ENCODE data around the gene SF3B2. TPM values are rescaled to one million over a fixed set of nuclear protein-coding genes. Genes with fewer than 3 reads are reported as not detected.

The SF3B2 gene
- total and polyA plus RNA-seq, 4 donors = 50.5 to 67.6 (median 57.2) TPM

DNA sequence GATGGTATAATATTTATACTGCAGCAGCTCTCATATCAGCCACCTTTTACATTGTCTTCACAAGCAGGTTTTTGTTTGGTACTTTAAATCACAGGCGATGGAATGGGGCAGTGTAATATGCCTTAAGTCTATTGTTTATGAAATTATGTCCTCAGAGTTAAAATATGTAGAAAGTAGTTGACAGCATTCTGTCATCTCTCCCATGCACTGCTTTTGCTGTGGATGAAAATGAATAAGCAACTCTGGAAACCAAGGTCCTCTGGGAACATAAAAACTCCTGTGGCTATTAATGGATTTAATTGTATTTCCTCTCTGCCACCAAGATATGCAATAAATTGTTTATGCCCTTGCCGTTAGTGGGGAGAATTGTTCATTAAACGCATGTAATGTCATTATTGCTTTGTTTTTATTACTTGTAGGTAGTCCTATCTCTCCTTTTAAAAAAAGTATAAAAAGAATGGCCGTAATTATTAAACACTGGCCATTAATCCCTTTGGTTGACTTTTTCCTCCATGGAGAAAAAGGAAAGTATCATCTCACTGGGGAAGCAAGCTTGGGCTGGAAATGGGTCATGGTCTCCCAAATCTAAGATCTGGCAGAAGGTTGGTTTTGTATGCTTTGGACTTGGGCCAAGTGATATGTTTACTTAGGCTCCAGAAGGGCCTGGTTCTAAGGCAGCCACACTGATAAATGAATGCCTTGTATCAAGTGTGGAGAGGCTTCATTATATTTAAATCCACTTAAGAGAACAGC, 31.0 kb downstream of the SF3B2 start:
- no peak overlapping the region for H3K4me3 ChIP-seq (ENCODE audit: low read depth in 1 of 3, low read length in 3 of 3)
- TF ChIP-seq, protein P1, sequence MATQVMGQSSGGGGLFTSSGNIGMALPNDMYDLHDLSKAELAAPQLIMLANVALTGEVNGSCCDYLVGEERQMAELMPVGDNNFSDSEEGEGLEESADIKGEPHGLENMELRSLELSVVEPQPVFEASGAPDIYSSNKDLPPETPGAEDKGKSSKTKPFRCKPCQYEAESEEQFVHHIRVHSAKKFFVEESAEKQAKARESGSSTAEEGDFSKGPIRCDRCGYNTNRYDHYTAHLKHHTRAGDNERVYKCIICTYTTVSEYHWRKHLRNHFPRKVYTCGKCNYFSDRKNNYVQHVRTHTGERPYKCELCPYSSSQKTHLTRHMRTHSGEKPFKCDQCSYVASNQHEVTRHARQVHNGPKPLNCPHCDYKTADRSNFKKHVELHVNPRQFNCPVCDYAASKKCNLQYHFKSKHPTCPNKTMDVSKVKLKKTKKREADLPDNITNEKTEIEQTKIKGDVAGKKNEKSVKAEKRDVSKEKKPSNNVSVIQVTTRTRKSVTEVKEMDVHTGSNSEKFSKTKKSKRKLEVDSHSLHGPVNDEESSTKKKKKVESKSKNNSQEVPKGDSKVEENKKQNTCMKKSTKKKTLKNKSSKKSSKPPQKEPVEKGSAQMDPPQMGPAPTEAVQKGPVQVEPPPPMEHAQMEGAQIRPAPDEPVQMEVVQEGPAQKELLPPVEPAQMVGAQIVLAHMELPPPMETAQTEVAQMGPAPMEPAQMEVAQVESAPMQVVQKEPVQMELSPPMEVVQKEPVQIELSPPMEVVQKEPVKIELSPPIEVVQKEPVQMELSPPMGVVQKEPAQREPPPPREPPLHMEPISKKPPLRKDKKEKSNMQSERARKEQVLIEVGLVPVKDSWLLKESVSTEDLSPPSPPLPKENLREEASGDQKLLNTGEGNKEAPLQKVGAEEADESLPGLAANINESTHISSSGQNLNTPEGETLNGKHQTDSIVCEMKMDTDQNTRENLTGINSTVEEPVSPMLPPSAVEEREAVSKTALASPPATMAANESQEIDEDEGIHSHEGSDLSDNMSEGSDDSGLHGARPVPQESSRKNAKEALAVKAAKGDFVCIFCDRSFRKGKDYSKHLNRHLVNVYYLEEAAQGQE (IDR thresholded peaks at IDR 0.05) = no peak
- TF ChIP-seq NR2F2 (IDR thresholded peaks at IDR 0.05) (no peak), FOXA1 (IDR thresholded peaks at IDR 0.05) (no peak), YY1 (IDR thresholded peaks at IDR 0.05) (no peak), GABPA (IDR thresholded peaks at IDR 0.05 in 1 of 2, conservative IDR thresholded peaks at IDR 0.05 in 1 of 2) (no peak), RAD21 (IDR thresholded peaks at IDR 0.05) (no peak)
- TF ChIP-seq, protein P2, sequence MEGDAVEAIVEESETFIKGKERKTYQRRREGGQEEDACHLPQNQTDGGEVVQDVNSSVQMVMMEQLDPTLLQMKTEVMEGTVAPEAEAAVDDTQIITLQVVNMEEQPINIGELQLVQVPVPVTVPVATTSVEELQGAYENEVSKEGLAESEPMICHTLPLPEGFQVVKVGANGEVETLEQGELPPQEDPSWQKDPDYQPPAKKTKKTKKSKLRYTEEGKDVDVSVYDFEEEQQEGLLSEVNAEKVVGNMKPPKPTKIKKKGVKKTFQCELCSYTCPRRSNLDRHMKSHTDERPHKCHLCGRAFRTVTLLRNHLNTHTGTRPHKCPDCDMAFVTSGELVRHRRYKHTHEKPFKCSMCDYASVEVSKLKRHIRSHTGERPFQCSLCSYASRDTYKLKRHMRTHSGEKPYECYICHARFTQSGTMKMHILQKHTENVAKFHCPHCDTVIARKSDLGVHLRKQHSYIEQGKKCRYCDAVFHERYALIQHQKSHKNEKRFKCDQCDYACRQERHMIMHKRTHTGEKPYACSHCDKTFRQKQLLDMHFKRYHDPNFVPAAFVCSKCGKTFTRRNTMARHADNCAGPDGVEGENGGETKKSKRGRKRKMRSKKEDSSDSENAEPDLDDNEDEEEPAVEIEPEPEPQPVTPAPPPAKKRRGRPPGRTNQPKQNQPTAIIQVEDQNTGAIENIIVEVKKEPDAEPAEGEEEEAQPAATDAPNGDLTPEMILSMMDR (IDR thresholded peaks at IDR 0.05; ENCODE audit: low read depth, low read length, missing input control) = no peak
- TF ChIP-seq, protein P3, sequence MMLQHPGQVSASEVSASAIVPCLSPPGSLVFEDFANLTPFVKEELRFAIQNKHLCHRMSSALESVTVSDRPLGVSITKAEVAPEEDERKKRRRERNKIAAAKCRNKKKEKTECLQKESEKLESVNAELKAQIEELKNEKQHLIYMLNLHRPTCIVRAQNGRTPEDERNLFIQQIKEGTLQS (IDR thresholded peaks at IDR 0.05) = no peak
- DNase-seq (ENCODE audit: low spot score) = no peak
- no peaks in the 10 kb centered on the region for H3K36me3 ChIP-seq (ENCODE audit: control insufficient read depth in 4 of 4, insufficient read depth in 3 of 4, low read depth in 1 of 4, low read length in 3 of 4)
- no peak overlapping the region for H3K9ac ChIP-seq (ENCODE audit: low read depth in 1 of 2, low read length in 2 of 2)
- H3K4me1 ChIP-seq (ENCODE audit: control insufficient read depth in 4 of 4, insufficient read depth in 4 of 4, low read length in 3 of 4) = peaks cover 0 to 7% (median 4%) of the 10 kb centered on the region in 4 donors
- H3K27ac ChIP-seq (ENCODE audit: low read depth in 1 of 2, low read length in 2 of 2) = no peak overlapping the region
- H3K27me3 ChIP-seq (ENCODE audit: control insufficient read depth in 4 of 4, insufficient read depth in 4 of 4, low read length in 3 of 4) = no peaks in the 10 kb centered on the region
- no peaks in the 10 kb centered on the region for H3K9me3 ChIP-seq (ENCODE audit: control insufficient read depth in 4 of 4, low read length in 3 of 4)
- WGBS = 79% methylated on average over 4 of the region's 4 CpGs

DNA sequence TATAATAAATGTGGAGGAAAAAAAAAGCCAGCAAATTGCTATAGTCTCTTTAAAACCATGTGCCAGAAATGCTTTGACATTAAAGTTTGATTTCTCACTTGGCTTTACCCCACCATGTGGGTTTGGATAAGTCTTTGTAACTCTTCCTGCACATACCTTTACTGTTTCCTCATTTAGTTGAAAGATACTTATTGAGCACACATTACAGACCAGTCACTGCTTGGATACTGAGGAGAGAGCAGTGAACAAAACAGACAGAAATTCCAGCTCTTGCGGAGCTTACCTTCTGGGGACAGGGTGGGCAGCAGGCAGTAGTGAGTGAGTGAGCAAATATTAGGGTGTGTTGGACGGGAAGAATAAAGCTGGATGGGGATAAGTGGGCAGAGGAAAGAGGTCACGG, 31.6 kb downstream of the SF3B2 start:
- peaks cover 0 to 7% (median 4%) of the 10 kb centered on the region in 4 donors for H3K4me1 ChIP-seq (ENCODE audit: control insufficient read depth in 4 of 4, insufficient read depth in 4 of 4, low read length in 3 of 4)
- no peak overlapping the region for H3K9ac ChIP-seq (ENCODE audit: low read depth in 1 of 2, low read length in 2 of 2)

DNA sequence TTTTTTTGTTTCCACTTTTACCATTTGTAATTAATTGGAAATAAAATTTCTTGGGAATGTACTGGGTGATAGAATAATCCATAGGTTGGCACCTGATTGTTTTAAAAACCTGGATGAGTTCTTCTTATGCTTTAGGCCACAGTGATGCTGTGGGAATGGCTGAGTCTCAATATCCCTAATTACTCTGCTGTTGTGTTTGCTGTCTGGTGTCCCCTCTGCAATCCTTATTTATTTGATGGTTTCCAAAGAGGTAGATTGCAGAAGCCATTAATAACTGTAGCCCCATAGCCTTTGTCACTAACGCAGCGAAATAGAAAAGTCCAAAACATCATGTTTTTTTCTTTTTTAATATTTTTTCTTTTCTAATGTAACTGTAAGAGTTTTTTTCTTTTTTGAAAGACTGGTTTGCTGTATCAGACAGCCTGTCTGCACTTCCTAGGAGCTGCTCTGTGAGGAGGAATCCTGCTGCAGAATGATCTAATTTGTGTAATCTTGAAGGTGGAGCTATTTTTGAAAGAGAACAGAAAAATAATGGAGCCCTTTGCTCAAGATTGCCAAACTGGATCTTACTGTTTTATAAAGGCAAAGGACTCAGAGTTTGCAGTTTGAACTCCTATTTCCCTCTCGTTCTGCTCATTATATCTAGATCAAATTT, 32.8 kb downstream of the SF3B2 start:
- 92% methylated on average over 3 of the region's 3 CpGs for WGBS
- DNase-seq (ENCODE audit: low spot score) = no peak
- Histone ChIP-seq H3K4me1 (ENCODE audit: control insufficient read depth in 4 of 4, insufficient read depth in 4 of 4, low read length in 3 of 4) (peaks cover 0 to 7% (median 4%) of the 10 kb centered on the region in 4 donors), H3K4me3 (ENCODE audit: low read depth in 1 of 3, low read length in 3 of 3) (no peak overlapping the region), H3K27me3 (ENCODE audit: control insufficient read depth in 4 of 4, insufficient read depth in 4 of 4, low read length in 3 of 4) (no peaks in the 10 kb centered on the region), H3K36me3 (ENCODE audit: control insufficient read depth in 4 of 4, insufficient read depth in 3 of 4, low read depth in 1 of 4, low read length in 3 of 4) (no peaks in the 10 kb centered on the region), H3K27ac (ENCODE audit: low read depth in 1 of 2, low read length in 2 of 2) (no peak overlapping the region), H3K9me3 (ENCODE audit: control insufficient read depth in 4 of 4, low read length in 3 of 4) (no peaks in the 10 kb centered on the region), H3K9ac (ENCODE audit: low read depth in 1 of 2, low read length in 2 of 2) (no peak overlapping the region)
- TF ChIP-seq, protein P2 (IDR thresholded peaks at IDR 0.05; ENCODE audit: low read depth, low read length, missing input control) = no peak
- TF ChIP-seq SP1 (IDR thresholded peaks at IDR 0.05) (no peak), TAF1 (conservative IDR thresholded peaks at IDR 0.05) (no peak), GABPA (IDR thresholded peaks at IDR 0.05 in 1 of 2, conservative IDR thresholded peaks at IDR 0.05 in 1 of 2) (no peak), HNF4G (IDR thresholded peaks at IDR 0.05) (no peak), YY1 (IDR thresholded peaks at IDR 0.05) (no peak), EGR1 (IDR thresholded peaks at IDR 0.05; ENCODE audit: low read depth in 2 of 2) (no peak), NR2F2 (IDR thresholded peaks at IDR 0.05) (no peak), RAD21 (IDR thresholded peaks at IDR 0.05) (no peak)
- TF ChIP-seq, protein P4, sequence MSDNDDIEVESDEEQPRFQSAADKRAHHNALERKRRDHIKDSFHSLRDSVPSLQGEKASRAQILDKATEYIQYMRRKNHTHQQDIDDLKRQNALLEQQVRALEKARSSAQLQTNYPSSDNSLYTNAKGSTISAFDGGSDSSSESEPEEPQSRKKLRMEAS (IDR thresholded peaks at IDR 0.05) = no peak
- TF ChIP-seq, protein P3 (IDR thresholded peaks at IDR 0.05) = no peak
- TF ChIP-seq, protein P5, sequence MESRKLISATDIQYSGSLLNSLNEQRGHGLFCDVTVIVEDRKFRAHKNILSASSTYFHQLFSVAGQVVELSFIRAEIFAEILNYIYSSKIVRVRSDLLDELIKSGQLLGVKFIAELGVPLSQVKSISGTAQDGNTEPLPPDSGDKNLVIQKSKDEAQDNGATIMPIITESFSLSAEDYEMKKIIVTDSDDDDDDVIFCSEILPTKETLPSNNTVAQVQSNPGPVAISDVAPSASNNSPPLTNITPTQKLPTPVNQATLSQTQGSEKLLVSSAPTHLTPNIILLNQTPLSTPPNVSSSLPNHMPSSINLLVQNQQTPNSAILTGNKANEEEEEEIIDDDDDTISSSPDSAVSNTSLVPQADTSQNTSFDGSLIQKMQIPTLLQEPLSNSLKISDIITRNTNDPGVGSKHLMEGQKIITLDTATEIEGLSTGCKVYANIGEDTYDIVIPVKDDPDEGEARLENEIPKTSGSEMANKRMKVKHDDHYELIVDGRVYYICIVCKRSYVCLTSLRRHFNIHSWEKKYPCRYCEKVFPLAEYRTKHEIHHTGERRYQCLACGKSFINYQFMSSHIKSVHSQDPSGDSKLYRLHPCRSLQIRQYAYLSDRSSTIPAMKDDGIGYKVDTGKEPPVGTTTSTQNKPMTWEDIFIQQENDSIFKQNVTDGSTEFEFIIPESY (IDR thresholded peaks at IDR 0.05) = no peak

More for the DNA sequence above, 31.6 kb downstream of the SF3B2 start:
- 95% methylated on average over 3 of the region's 3 CpGs for WGBS
- DNase-seq (ENCODE audit: low spot score) = no peak
- H3K4me3 ChIP-seq (ENCODE audit: low read depth in 1 of 3, low read length in 3 of 3) = no peak overlapping the region
- TF ChIP-seq JUND (IDR thresholded peaks at IDR 0.05) = no peak
- H3K27me3 ChIP-seq (ENCODE audit: control insufficient read depth in 4 of 4, insufficient read depth in 4 of 4, low read length in 3 of 4) = no peaks in the 10 kb centered on the region
- H3K27ac ChIP-seq (ENCODE audit: low read depth in 1 of 2, low read length in 2 of 2) = no peak overlapping the region
- no peaks in the 10 kb centered on the region for H3K9me3 ChIP-seq (ENCODE audit: control insufficient read depth in 4 of 4, low read length in 3 of 4)
- no peaks in the 10 kb centered on the region for H3K36me3 ChIP-seq (ENCODE audit: control insufficient read depth in 4 of 4, insufficient read depth in 3 of 4, low read depth in 1 of 4, low read length in 3 of 4)

All from liver (tissue), 9 donors.